Stimulated activated CD4-positive, alpha-beta T cell treated with anti-CD3 and anti-CD28 coated beads, TNF-alpha, amount 100 ng/mL, for 4 hours (primary cell): Measurements from ENCODE around the gene TLX3.
"Not testable (repeated sequence)": the region's sequence is repeated elsewhere in the genome, so short reads cannot be mapped to it uniquely, and the experiment has no call there.

Source experiments
- DNase-seq, 3 experiments: peaks; one replicate each; pipeline ENCODE4 v3.0.0-alpha.2; 2020; ENCODE audit warnings: low read depth in 3 of 3

The TLX3 gene

DNA sequence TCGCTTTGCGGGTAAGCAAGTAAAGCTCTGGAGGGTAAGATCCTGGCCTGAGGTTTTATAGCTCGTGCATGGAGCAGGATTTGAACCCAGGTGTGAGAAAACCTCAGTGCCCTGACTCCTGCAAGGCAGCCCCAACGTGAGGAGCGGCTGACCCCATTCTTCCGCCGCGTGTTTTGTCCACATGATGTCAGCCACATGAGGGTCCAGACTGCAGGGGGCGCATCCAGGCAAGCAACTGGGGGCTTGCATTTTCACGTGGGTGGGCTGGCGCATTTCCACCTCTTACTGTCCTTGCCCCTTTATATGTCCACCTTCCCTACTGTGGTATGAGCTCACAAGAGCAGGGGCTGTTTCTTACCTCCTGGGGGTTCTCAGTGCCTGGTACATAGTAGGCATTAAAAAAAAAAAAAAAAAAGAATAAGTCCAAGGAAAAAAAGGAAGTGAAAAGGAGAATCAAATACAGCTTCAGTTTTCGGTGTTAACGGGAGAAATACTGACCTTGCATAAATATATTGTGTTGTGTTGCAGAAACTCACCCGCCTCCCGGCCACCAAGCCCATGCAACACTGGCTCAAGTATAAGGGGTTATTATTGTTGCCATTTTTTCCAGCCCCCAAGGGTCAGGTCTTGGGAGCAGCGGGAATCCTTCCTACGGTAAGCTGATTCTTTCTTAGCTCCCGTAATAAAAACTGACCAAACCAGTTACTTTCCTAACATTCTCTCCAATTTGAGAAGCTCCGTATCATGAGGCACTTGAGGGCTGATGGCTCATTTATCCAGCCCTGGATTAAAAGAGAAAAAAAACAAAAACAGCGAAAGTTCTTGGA, 15.0 kb downstream of the TLX3 start:
- DNase-seq: no peak

- DNase-seq: no peak
Observed at GRCh38 chr5:171330021-171330420, 21.0 kb downstream of the TLX3 start.

DNA sequence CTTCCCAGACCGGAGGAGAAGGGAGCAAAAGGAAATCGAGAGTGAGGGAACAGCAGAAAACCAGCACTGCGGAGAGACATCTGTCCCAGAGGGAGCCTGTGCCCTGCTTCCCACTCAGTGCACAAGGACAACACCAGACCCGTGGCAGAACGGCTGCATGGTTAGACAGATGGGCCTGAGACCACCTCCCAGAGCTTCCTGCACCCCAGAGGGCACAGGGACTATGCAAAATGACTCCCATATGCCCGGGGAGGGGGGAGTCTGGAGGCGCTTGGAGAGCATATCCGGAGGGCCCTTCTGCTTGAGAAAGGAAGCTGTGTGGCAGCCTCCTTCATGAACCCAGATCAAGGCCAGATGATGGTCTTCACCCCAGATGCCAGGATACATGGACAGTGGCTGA, 26.6 kb downstream of the TLX3 start:
- no peak for DNase-seq

DNA sequence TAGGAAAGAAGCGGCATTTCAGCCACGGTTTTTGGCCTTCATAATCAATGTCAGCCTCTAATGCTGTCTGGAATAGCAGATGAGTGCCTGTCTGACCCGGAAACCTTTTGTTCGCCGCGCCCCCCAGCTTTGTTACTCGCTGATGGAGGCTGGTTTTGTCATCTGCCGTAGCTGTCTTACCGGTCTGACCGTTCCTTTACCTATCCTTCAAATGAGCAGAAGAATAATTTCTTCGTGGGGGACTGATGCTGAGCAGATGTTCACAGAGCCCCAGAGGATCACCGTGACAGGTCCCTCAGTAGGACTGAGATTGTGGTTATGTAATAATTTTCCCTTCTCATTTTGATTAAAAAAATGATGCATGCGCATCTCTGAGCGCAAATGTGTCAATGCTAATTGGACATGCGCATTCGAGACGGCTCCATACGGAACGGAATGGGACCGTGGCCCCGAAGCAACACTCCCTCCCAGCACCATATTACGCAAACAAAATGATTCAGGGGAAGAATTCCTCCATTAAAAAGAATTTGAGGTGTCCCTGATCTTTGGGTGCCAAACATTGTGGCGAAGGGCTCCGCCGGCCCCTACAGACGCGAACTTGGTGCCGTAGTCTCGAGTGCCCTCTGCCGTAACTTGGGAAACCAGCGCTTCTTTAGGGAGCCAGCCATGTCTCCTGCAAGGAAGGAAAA, 27.6 kb downstream of the TLX3 start:
- DNase-seq: no peak

- no peak for DNase-seq
Observed at GRCh38 chr5:171337210-171337569, 28.1 kb downstream of the TLX3 start.

DNA sequence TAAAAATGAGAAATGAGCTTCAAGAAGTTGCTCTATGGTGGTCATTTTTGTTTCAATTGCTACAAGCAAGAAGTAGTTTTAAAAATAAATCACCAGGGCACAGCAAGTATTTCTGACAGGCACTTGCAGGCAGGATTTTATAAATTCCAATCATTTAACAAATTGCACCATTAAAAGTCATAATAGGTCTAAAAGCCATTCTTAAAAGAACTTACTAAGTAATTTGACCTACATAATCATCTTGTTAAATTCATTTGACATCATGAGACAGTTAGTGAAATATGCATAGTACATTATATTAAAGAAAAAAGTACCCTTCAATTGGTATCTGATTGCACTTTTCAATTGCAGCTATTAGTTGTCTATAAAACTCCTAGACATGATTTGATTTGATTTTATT, 31.0 kb downstream of the TLX3 start:
- no peak for DNase-seq

DNA sequence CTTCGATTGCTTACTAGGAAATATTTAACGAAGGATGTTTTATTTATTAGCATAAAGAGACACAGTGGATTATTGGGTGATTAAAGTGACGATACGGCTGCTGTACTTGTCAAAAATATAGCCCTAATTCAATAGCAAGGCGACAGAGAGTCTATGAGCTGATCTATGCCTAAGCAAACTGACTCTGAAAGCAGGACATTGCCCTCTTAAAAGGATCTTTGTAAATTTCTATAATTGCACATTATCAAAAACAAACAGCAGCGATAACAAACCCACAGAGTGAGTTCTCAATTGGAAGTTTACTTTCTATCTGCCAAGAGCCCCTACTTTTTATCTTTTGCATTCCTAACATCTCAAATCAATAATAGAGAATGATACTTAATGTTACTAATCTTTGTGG, 31.4 kb downstream of the TLX3 start:
- no peak for DNase-seq

GRCh38 chr5:171342362-171343111, 33.5 kb downstream of the TLX3 start:
- DNase-seq: no peak

- DNase-seq: no peak
Observed at GRCh38 chr5:171344936-171345608, 36.0 kb downstream of the TLX3 start.

- no peak for DNase-seq
Observed at GRCh38 chr5:171351536-171352073, 42.6 kb downstream of the TLX3 start.

DNA sequence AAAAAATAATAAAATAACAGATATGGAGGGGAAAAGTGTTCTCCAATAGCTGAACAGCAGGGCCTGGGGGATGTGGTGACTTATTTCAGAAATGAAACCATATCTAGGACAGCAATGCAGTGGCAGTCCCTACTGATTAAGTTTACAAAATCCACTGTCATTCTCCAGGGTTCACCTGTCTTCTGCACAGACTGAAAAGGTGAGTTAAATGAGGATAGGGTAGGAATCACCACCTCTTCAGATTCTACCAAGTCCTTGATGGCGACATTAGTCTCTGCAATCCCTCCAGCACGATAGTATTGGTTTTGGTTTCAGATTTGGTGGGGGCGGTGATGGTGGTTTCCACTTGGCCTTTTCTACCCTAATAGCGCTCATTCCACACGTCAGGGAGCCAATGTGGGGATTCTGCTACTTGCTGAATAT, 46.3 kb downstream of the TLX3 start:
- DNase-seq: no peak

DNA sequence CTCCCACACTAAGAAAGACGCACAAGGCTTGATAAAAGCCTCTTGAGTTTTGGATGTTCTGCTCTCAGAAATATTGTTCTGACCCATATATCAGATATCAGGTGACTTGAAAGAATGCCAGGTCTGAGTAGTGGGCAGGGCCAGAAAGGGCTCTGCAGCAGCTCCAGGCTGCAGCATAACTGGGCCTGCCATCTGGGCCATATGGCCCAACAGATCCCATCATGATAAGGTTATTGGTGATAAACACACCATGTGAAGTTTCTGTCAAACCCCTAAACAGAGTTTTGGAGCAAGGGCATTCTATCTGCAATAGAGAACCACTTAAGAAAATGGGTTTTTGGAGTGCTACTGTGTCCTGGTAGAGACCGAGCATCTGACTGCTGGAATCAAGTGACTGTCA, 48.8 kb downstream of the TLX3 start:
- DNase-seq: no peak

DNA sequence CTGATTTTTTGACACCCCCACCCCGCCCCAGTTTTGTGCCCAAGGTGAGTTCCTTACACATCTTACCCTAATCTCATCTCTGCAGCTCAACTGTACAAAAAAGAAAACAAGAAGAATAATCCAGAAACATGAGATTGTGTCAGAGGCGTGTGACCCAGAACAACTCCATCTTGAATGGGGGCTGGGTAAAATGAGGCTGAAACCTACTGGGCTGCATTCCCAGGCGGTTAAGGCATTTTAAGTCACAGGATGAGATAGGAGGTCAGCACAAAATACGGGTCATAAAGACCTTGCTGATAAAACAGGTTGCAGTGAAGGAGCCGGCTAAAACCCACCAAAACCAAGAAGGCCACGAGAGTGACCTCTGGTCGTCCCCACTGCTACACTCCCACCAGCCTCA, 52.1 kb downstream of the TLX3 start:
- not testable (repeated sequence) for DNase-seq
